ENCODE data around the gene GTPBP4. TPM values are rescaled to one million over a fixed set of nuclear protein-coding genes. Genes with fewer than 3 reads are reported as not detected.

GTPBP4 gene
- total RNA-seq, 4 donors from 2014 or later = 16.0 to 31.5 (median 21.5) TPM

GRCh38 chr10:963186-963585 lies 25.0 kb upstream of the GTPBP4 start:
- 70% methylated on average over 4 to 5 of the region's 5 CpGs for WGBS, 2 donors (ENCODE audit: low coverage in 1 of 2)
- H3K4me3 ChIP-seq = no peak overlapping the region
- no peaks in the 10 kb centered on the region for H3K4me1 ChIP-seq
- peaks cover 13% of the 10 kb centered on the region for H3K27me3 ChIP-seq
- no peaks in the 10 kb centered on the region for H3K9me3 ChIP-seq
- TF ChIP-seq, protein P1, sequence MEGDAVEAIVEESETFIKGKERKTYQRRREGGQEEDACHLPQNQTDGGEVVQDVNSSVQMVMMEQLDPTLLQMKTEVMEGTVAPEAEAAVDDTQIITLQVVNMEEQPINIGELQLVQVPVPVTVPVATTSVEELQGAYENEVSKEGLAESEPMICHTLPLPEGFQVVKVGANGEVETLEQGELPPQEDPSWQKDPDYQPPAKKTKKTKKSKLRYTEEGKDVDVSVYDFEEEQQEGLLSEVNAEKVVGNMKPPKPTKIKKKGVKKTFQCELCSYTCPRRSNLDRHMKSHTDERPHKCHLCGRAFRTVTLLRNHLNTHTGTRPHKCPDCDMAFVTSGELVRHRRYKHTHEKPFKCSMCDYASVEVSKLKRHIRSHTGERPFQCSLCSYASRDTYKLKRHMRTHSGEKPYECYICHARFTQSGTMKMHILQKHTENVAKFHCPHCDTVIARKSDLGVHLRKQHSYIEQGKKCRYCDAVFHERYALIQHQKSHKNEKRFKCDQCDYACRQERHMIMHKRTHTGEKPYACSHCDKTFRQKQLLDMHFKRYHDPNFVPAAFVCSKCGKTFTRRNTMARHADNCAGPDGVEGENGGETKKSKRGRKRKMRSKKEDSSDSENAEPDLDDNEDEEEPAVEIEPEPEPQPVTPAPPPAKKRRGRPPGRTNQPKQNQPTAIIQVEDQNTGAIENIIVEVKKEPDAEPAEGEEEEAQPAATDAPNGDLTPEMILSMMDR (IDR thresholded peaks at IDR 0.05) = no peak
- no peak for TF ChIP-seq EP300 (IDR thresholded peaks at IDR 0.05)
- TF ChIP-seq POLR2A (IDR thresholded peaks at IDR 0.05) = no peak
- no peak for TF ChIP-seq POLR2AphosphoS5 (IDR thresholded peaks at IDR 0.05)
- no peak for ATAC-seq
- H3K36me3 ChIP-seq = no peaks in the 10 kb centered on the region
- no peak overlapping the region for H3K27ac ChIP-seq

DNA sequence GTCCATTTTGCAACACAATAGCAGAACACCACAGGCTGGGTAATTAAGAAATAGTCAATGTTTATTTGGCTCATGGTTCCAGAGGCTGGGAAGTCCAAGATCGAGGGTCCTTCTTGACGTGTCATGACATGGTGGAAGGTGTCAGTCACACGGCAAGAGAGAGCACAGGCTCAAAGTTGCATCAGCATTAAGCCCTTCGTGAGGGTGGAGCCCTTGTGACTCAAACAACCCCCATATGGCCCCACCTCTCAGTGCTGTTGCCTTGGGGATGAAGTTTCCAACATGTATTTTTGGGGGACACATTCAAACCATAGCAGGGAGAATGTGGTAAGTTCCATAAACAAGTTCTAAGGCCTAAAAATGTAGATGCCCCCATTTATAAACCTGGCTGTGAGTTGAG lies 24.6 kb upstream of the GTPBP4 start:
- TF ChIP-seq POLR2AphosphoS5 (IDR thresholded peaks at IDR 0.05) (no peak), POLR2A (IDR thresholded peaks at IDR 0.05) (no peak), EP300 (IDR thresholded peaks at IDR 0.05) (no peak)
- TF ChIP-seq, protein P1 (IDR thresholded peaks at IDR 0.05) = no peak
- Histone ChIP-seq H3K4me3 (no peak overlapping the region), H3K4me1 (no peaks in the 10 kb centered on the region), H3K27me3 (peaks cover 9% of the 10 kb centered on the region), H3K9me3 (no peaks in the 10 kb centered on the region), H3K27ac (no peak overlapping the region), H3K36me3 (no peaks in the 10 kb centered on the region)
- 89 to 93% methylated on average over 4 of the region's 4 CpGs for WGBS, 2 donors (ENCODE audit: low coverage in 1 of 2)
- ATAC-seq = no peak

DNA sequence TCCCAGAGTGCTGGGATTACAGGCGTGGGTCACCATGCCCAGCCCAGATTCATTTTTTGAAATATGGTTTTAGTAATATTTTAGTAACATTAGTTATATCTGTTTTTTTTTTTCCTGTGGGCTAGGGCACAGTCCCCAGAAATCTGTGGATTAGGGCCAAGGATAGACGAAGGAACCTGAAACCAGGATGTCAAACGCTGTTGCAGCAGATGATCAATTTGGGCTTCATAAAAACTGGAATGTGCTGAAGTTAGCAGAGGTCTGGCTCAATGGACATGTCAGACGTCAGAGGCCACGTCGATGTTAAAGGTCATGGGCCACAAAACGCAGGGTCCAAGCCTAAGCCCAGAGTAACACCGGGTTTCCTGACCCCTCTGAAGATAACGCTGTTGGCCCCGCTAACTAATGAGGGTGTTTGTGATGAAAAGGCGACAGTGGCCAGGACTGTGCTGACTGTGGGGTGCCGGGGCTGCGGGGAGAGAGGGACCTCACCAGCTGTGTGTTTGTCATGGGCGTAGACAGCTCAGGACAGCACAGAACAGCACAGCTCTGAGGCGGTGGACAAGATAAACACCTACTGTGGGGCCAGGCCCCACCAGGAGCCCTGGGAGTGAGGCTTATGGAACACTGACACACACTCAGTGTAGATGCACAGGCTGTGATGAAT lies 23.8 kb upstream of the GTPBP4 start:
- ATAC-seq = no peak
- Histone ChIP-seq H3K4me3 (no peak overlapping the region), H3K4me1 (no peaks in the 10 kb centered on the region), H3K9me3 (no peaks in the 10 kb centered on the region), H3K27me3 (peaks cover 4% of the 10 kb centered on the region), H3K36me3 (no peaks in the 10 kb centered on the region), H3K27ac (no peak overlapping the region)
- no peak for TF ChIP-seq POLR2AphosphoS5 (IDR thresholded peaks at IDR 0.05)
- TF ChIP-seq, protein P1 (IDR thresholded peaks at IDR 0.05) = no peak
- TF ChIP-seq EP300 (IDR thresholded peaks at IDR 0.05) = no peak
- no peak for TF ChIP-seq POLR2A (IDR thresholded peaks at IDR 0.05)
- WGBS, 2 donors (ENCODE audit: low coverage in 1 of 2) = 48 to 70% methylated on average over 6 to 14 of the region's 15 CpGs

GRCh38 chr10:964988-965417 lies 23.2 kb upstream of the GTPBP4 start:
- TF ChIP-seq, protein P1 (IDR thresholded peaks at IDR 0.05) = no peak
- TF ChIP-seq POLR2AphosphoS5 (IDR thresholded peaks at IDR 0.05) (no peak), EP300 (IDR thresholded peaks at IDR 0.05) (no peak), POLR2A (IDR thresholded peaks at IDR 0.05) (no peak)
- Histone ChIP-seq H3K4me3 (no peak overlapping the region), H3K27ac (no peak overlapping the region), H3K9me3 (no peaks in the 10 kb centered on the region), H3K4me1 (peaks cover 0 to 4% (median 0%) of the 10 kb centered on the region in 3 donors), H3K36me3 (no peaks in the 10 kb centered on the region), H3K27me3 (peaks cover under 1% of the 10 kb centered on the region)
- WGBS, 2 donors (ENCODE audit: low coverage in 1 of 2) = 60% methylated on average over 1 of the region's 20 CpGs; no CpG with 5 or more reads in 1 of the 2 donors
- ATAC-seq = no peak

Measured in gastroesophageal sphincter (tissue), 4 donors.